ENCODE data around the gene KDSR.

Gene KDSR

GRCh38 chr18:63290166-63290820 lies 76.7 kb downstream of the KDSR start:
- H3K27me3 ChIP-seq: no peaks in the 10 kb centered on the region
- H3K9me3 ChIP-seq: no peaks in the 10 kb centered on the region
- no peak for DNase-seq
- no peak for TF ChIP-seq CTCF (IDR thresholded peaks at IDR 0.05; ENCODE audit: low read depth, low read length)
- H3K36me3 ChIP-seq: no peaks in the 10 kb centered on the region
- no peak overlapping the region for H3K4me3 ChIP-seq (ENCODE audit: low read depth, low read length)
- H3K4me1 ChIP-seq: 0 out of 2 replicates have a peak, but pooled peaks cover 1% of the 10 kb centered on the region

DNA sequence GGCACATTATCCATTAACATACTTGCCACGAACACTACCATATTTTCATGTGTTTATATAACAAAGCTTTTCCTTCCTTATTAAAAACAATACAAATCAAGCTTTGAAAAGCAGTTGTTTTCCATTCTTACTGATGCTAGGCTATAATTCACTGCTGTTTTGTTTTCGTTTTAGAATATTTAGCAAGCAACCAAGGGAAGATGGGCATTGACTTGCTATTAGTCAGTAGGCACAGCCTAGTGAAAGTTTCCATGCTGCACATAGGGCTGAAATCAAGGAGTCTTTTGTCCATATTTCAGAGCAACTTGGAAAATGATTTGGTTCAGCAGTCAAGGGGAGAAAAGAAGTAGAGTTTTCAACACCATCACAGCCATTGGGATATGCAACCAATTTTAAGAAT lies 78.7 kb downstream of the KDSR start:
- DNase-seq: no peak
- no peak overlapping the region for H3K4me3 ChIP-seq (ENCODE audit: low read depth, low read length)
- TF ChIP-seq CTCF (IDR thresholded peaks at IDR 0.05; ENCODE audit: low read depth, low read length): no peak
- no peaks in the 10 kb centered on the region for H3K9me3 ChIP-seq
- no peaks in the 10 kb centered on the region for H3K36me3 ChIP-seq
- H3K4me1 ChIP-seq: 0 out of 2 replicates have a peak, but pooled peaks cover 5% of the 10 kb centered on the region
- no peaks in the 10 kb centered on the region for H3K27me3 ChIP-seq

GRCh38 chr18:63287691-63288220 lies 79.2 kb downstream of the KDSR start:
- H3K9me3 ChIP-seq: no peaks in the 10 kb centered on the region
- no peaks in the 10 kb centered on the region for H3K27me3 ChIP-seq
- TF ChIP-seq CTCF (IDR thresholded peaks at IDR 0.05; ENCODE audit: low read depth, low read length): no peak
- DNase-seq: no peak
- H3K4me1 ChIP-seq: 0 out of 2 replicates have a peak, but pooled peaks cover 5% of the 10 kb centered on the region
- no peak overlapping the region for H3K4me3 ChIP-seq (ENCODE audit: low read depth, low read length)
- no peaks in the 10 kb centered on the region for H3K36me3 ChIP-seq

DNA sequence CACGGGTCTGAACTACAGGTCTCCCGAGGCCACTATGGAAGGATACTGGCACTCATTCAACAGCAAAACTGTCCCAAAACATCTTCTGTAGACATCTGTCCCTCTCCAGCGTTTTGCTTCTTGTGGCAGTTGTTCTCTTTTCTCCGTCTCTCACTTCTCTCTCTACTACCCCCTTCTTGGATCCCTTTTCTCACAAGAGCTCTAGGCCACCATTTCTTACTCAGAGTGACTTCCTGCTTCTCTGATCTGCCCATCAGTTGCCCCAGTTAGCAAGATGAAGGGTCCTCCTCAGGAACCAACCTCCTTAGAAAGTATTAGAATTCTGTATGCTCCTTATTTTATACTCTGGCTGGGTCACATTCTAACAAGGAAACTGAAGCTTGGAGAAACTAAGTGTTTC lies 80.1 kb downstream of the KDSR start:
- no peaks in the 10 kb centered on the region for H3K27me3 ChIP-seq
- no peak for TF ChIP-seq CTCF (IDR thresholded peaks at IDR 0.05; ENCODE audit: low read depth, low read length)
- no peaks in the 10 kb centered on the region for H3K36me3 ChIP-seq
- no peaks in the 10 kb centered on the region for H3K9me3 ChIP-seq
- no peak overlapping the region for H3K4me3 ChIP-seq (ENCODE audit: low read depth, low read length)
- 0 out of 2 replicates have a peak, but pooled peaks cover 5% of the 10 kb centered on the region for H3K4me1 ChIP-seq
- no peak for DNase-seq

DNA sequence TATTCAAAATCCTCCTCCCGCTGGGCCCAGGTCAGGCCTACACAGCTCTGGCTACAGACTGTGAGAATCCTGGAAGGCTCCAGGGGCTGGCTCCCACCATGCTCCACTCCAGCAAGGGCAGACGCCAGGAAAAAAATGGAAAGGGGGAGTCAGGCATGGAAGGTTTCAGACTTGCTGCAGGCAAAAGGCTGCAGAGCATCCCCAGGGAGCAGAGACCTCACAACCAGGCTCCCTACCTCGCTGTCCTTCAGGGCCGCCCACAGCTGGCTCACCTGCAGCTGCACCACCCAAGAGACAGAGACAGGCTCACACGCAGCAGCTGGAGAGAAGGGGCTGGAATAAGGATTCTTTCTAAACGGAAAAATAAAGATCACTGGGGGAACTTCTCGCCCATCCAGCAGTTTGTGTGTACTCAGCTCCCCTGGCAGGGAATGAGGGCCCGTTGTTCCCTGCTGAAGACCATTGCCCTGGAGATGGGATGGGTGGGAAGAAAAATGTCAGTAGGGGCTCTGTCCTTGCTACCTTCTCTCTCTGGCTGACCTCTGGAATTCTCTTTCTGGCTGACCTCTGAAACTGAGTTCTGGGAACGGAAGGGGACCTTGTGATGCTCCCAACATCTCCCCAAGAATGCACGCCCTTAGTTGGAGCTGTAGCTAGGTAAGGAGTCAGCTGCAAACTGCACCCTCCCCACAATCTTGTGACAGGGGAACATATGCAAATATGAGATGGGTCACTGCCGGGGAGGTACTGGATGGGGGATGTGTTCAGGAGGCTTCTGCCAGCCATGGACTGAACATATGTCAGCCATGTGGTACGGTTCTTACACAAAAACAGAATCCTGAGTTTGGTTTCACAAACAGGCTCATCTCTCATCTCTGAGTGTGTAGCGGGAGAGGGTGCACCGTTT lies 81.9 kb downstream of the KDSR start:
- no peaks in the 10 kb centered on the region for H3K27me3 ChIP-seq
- TF ChIP-seq CTCF (IDR thresholded peaks at IDR 0.05; ENCODE audit: low read depth, low read length): no peak
- H3K36me3 ChIP-seq: no peaks in the 10 kb centered on the region
- no peaks in the 10 kb centered on the region for H3K9me3 ChIP-seq
- 0 out of 2 replicates have a peak, but pooled peaks cover 5% of the 10 kb centered on the region for H3K4me1 ChIP-seq
- no peak overlapping the region for H3K4me3 ChIP-seq (ENCODE audit: low read depth, low read length)
- peak; percentile 57 for DNase-seq

Data from BE2C (cell line).